SW 1271 (cell line): ENCODE measurements around the gene C2orf92.
"Not testable (repeated sequence)": the region's sequence is repeated elsewhere in the genome, so short reads cannot be mapped to it uniquely, and the experiment has no call there.

Experiments used
- DNase-seq, 2 experiments: peaks; one replicate each; lab custom pipeline; 2025; lab: John Stamatoyannopoulos, UW

The C2orf92 gene

GRCh38 chr2:97693476-97693875 is 24.0 kb downstream of the C2orf92 start:
- peak in 1 of 2 experiments; percentile 34 for DNase-seq

DNA sequence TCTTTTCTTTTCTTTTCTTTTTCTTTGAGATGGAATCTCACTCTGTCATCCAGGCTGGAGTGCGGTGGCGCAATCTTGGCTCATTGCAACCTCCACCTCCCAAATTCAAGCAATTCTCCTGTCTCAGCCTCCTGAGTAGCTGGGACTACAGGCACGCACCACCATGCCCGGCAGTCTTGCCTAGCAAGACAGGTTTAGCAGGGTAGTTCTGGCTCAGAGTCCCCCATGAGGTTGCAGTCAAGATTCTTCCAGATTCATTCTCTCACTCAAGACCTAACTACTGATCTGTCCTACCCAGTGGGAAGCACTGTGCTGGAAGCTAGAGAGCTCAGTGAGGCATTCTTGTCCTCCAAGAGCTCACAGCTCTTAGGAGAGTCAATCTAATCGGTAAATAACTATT is 26.2 kb downstream of the C2orf92 start:
- DNase-seq = no peak

GRCh38 chr2:97697252-97698235 is 28.0 kb downstream of the C2orf92 start:
- DNase-seq = peak; percentile 48 to 79

GRCh38 chr2:97698530-97698929 is 29.0 kb downstream of the C2orf92 start:
- no peak for DNase-seq

DNA sequence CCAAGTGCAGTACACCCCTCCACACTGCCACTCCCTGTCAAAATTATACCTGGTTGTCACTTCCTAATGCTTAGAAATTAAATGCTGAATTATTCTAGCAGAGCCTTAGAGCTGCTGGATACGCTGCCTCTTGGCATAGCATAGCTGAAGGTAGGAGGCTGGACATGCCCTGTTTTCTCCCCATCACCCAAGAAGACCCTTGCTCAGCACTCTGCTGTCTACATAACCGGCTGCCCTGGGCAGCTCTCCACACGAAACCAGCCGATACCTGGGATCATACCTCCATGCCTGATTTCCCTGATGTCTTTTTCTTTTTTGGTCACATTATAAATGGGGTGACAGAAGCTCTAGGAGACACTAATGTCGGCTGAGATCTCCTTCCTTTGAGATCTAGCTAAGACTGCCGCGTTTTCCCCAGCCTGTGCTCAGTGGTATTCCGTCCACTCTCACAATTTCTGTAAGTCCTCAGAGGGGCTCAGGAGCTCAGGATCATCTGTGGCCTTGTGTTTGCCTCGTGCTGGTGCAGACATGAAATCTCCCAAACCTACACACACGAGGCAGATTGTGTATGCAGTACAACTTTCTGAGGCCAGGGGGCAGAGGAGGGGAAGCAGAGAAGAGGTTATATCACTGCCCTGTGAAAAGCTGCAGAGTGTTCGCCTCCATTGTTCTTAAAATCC is 30.4 kb downstream of the C2orf92 start:
- DNase-seq = peak; percentile 6 to 54

GRCh38 chr2:97701186-97701585 is 31.7 kb downstream of the C2orf92 start:
- DNase-seq = no peak

- no peak for DNase-seq
Measured at GRCh38 chr2:97701851-97702465, 32.4 kb downstream of the C2orf92 start.

- DNase-seq = no peak
Measured at GRCh38 chr2:97702731-97703470, 33.4 kb downstream of the C2orf92 start.

DNA sequence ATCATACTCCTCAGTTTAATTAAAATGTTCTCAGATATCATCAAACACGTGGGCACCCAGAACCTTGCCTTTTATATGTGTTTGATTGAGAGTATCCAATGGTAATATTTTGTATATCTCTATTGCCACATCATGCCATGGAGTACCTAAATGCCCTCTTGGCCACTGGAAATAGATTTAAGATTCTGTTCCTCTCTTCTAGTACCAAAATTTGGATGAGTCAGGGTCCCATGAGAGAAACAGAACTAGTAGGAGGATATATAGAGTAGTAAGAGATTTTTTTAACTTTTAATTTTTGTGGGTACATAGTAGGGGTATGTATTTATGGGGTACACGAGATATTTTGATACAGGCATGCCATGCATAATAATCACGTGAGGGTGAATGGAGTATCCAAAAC is 34.2 kb downstream of the C2orf92 start:
- DNase-seq = no peak

DNA sequence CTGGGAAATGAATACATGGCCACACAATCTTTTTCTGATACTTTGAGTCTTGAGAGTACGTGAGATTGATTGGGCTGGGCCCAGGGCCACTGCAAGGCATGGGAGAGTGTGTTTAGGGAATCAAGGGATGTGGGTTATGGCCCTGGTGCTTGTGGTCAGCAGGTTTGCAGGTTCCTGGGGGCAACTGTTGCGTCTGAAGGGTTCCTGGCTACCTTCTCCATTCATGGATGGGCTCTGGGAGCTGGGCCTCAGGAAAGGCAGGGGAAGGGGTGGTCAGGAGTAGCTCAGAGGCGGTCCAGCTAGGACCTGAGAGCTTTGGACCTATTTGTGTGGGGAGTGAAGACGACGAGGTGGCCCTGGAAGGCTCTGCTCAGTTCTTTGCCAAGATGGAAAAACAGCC is 35.5 kb downstream of the C2orf92 start:
- DNase-seq = no peak

DNA sequence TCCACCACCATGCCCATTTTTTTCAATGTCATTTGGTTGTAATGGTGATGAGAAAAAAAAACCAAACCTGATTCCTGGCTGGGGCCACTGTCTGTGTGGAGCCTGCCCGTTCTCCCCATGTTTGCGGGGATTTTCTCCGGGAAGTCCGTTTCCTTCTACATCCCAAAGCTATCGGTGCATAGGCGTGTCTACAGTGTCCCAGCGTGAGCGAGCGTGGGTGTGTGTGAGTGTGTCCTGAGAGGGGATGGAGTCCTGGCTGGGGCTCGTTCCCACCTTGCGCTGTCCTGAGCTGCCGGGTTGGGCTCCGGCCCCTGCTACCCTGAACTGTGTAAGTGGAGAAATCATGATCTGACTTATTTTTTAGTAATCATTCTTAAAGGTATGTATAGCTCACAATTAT is 36.6 kb downstream of the C2orf92 start:
- DNase-seq = no peak

GRCh38 chr2:97706708-97707345 is 37.3 kb downstream of the C2orf92 start:
- no peak for DNase-seq

- no peak for DNase-seq
Measured at GRCh38 chr2:97707362-97708047, 38.0 kb downstream of the C2orf92 start.

DNA sequence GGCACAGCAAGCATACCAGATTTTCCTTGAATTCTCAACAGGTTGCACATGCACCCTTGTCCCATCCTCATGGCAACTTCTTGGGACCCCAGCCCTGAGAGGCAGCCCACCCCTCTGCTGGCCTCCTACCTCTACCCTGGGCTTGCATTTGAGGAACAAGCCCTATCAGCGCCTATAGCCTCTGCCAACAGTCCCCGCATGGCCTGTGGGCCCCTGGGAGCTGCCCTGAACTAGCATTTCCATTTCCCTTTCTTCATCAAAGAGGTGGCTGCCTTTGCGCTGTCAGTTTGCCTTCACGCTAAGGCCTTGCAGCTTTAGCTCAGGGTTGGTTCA is 38.5 kb downstream of the C2orf92 start:
- no peak for DNase-seq

- DNase-seq = no peak
Measured at GRCh38 chr2:97708608-97709007, 39.1 kb downstream of the C2orf92 start.

DNA sequence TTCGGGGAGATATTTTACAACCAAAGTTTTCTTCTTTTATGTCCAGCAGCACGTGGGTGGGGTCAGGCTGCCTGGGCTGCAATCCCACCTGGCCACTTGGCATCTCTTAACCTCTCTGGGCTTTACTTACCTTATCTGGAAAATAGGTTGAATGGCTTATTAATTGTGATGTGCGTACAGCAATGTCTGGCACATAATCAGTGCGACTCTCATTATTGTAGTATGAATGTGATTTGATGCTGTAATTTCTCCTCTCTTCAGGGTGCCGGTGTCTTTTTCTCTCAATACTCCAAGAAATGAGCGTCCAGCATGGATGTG is 41.8 kb downstream of the C2orf92 start:
- no peak for DNase-seq

GRCh38 chr2:97712175-97712574 is 42.7 kb downstream of the C2orf92 start:
- not testable (repeated sequence) for DNase-seq

DNA sequence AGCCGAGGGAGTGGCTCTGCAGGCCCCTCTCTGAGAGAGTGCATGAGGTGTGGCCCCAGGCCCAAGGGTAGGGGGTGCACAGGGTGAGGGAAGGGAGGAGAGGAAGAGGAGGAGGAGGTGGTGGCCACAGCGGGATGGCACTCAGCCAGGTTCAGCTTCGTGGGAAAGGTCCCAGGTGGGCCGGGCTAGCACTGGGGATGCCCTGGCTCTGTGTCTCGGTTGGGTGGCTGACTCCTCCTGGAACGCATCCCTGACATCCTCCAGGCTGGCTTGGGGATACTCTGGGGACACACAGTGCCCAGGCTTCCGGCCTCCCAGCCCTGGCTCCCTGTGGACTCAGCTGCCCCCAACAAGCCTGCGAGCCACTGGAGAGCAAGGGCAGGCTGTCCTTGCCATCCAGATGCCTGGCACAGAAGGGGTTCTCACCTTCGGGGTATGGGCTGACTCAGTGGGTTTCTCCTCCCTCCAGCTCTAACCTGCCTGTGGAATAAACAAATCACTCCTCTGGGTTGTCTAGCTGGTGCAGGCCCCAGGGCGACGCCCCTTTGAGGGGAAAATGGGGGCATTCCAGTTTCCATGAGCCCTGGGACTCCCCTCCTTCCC is 43.3 kb downstream of the C2orf92 start:
- DNase-seq = no peak

DNA sequence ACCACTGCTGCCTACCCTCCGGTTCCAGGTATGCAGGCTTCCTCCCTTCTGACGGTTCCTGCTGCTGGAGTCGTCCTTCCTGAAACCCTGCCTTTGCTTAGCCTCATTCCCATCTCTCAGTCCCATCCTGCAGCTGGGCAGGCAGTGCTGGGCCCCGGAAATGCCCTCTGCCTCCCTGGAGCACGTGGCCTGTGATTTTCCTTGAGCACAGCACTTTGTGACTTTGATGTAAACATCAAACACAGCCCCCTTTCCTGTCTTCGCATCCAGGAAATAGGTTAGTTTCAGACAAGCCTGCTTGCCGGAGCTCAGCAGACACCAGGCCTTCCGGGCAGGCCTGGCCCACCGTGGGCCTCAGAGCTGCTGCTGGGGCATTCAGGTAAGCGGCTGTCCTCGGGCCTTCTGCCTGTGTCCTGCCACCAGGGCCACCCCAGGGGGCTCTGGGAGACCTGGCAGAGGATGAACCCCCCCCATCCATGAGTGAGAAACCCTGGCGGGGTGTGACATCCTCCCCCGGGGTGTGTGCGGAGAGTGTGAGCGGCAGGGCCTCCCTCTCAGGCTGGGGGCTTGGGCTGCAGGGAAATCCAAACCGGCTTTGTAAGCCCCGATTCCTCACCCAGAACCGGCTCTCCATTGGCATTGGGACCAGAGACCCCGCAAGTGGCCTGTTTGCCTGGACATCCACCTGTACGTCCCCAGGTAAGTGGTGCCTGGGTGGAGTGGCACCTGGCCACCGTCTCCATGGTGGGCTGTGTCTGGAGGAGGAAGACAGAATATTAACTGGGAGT is 44.0 kb downstream of the C2orf92 start, which contains the start of gene ZAP70:
Gene ZAP70 (plus strand): TSS at position 281 of the 788 bp plus-strand sequence. CDS start 10,461 bp downstream, outside the sequence.
- DNase-seq = no peak
